DND-41 (cell line): ENCODE measurements around the gene TENT5C.

ENCODE experiments used
- ATAC-seq: fragments of 200-7000 bp; cut with Tn5 transposase; 3 replicates; pipeline ENCODE4 v1.9.1; 2021; ENCODE audit warnings: low read depth; ENCODE audit not compliant: insufficient read depth
- DNase-seq: peaks from one replicate; pipeline ENCODE4 v3.0.0-alpha.2; 2020
- H2AFZ ChIP-seq: 2 replicates; pipeline ENCODE4 v1.6.0; 2012; ENCODE audit warnings: low read depth, low read length
- H3K27ac ChIP-seq: 2 replicates; pipeline ENCODE4 v1.5.1; 2012; ENCODE audit warnings: low read length, inconsistent platforms
- H3K27me3 ChIP-seq: fragments of 200-600 bp; sonication (generic); 2 replicates; pipeline ENCODE4 v1.6.0; 2012; ENCODE audit warnings: low read length, mild to moderate bottlenecking, inconsistent platforms; ENCODE audit not compliant: insufficient read depth, poor library complexity
- H3K36me3 ChIP-seq: 2 replicates; pipeline ENCODE4 v1.5.1; 2012; ENCODE audit warnings: low read length, inconsistent platforms; ENCODE audit not compliant: insufficient read depth
- H3K4me1 ChIP-seq: 2 replicates; pipeline ENCODE4 v1.5.1; 2012; ENCODE audit warnings: mild to moderate bottlenecking, low read length; ENCODE audit not compliant: insufficient read depth
- H3K4me2 ChIP-seq: 2 replicates; pipeline ENCODE4 v1.6.0; 2012; ENCODE audit warnings: mild to moderate bottlenecking, moderate library complexity, low read length, inconsistent platforms; ENCODE audit not compliant: insufficient read depth
- H3K4me3 ChIP-seq, 2 experiments: fragments of 200-600 bp in 1 of 2; shearing (Covaris generic) in 1 of 2; 2 replicates each; pipeline ENCODE4 v1.5.1; 2012 to 2016; ENCODE audit warnings: inconsistent platforms in 2 of 2, low read length in 2 of 2, mild to moderate bottlenecking in 2 of 2, low read depth in 1 of 2, moderate library complexity in 1 of 2
- H3K79me2 ChIP-seq: 2 replicates; pipeline ENCODE4 v1.6.0; 2012; ENCODE audit warnings: low read length, inconsistent platforms; ENCODE audit not compliant: insufficient read depth
- H3K9ac ChIP-seq: 2 replicates; pipeline ENCODE4 v1.6.0; 2012; ENCODE audit warnings: low read depth, mild to moderate bottlenecking, inconsistent platforms, low read length, moderate library complexity
- H3K9me3 ChIP-seq: 2 replicates; pipeline ENCODE4 v1.5.1; 2012; ENCODE audit warnings: low read length, moderate library complexity, mild to moderate bottlenecking, inconsistent platforms; ENCODE audit not compliant: insufficient read depth, severe bottlenecking
- H4K20me1 ChIP-seq: 2 replicates; pipeline ENCODE4 v1.6.0; 2012; ENCODE audit warnings: low read length; ENCODE audit not compliant: insufficient read depth
- EZH2 ChIP-seq: IDR thresholded peaks from 3 replicates; pipeline ENCODE4 v1.6.1; 2012; ENCODE audit warnings: borderline replicate concordance, low read depth, mild to moderate bottlenecking, moderate library complexity, low read length, inconsistent platforms; ENCODE audit not compliant: severe bottlenecking
- TF ChIP-seq, protein P1 (sequence below): IDR thresholded peaks from 2 replicates; pipeline ENCODE4 v1.5.1; 2012; ENCODE audit warnings: borderline replicate concordance, low read length, moderate library complexity, mild to moderate bottlenecking; ENCODE audit not compliant: poor library complexity, severe bottlenecking; ENCODE audit errors: extremely low read depth

Gene TENT5C

DNA sequence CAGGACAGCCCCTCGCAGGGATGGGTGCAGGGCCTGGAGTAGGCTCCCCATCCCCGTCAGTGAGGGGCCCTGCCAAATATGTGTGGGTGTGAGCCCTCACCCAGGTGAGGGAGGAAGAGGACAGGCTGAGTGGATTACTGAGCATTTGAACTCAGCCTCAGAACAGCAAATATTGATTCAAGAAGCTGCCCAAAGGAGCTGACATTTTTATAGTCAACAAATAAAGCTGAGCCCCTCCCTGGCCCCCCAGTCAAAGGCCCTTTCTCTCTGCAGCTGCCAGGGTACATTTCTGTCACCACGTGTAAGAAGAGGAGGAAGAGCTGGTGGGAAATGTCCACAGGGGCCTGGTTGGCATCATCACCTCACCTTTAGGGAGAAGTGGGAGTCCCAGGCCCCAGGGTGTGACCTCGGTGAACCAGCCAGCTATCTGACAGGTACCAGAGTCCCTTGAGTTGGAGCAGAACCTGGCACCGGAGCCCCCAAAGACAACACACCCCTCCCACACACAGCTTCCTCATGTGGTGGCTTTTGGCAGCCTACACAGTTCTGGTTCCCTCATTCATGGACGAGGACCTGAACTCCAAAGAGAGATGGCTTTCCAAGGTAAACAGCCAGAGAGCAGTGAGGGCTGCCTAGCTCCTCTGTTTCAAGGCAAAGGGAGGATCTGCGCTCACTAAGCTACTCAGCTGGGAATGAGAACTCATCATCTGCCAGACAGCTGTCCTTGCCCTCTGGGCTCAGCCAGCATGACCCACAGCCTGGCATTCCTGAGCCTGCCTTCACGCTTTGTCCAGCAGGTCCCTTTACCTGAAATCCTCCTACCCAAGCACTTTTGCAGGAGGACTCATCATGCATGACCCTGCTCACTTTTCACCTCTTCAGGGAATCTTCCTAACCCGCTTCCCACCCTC, 43.0 kb upstream of the TENT5C start:
- Histone ChIP-seq H3K9ac (no peak overlapping the region), H3K36me3 (no peaks in the 10 kb centered on the region), H3K27me3 (no peaks in the 10 kb centered on the region), H3K4me3 (no peak overlapping the region), H4K20me1 (no peaks in the 10 kb centered on the region), H2AFZ (no peak overlapping the region), H3K27ac (no peak overlapping the region), H3K79me2 (no peaks in the 10 kb centered on the region), H3K4me2 (no peak overlapping the region), H3K4me1 (no peaks in the 10 kb centered on the region), H3K9me3 (peaks cover 4% of the 10 kb centered on the region)
- ATAC-seq (no peak), DNase-seq (peak; percentile 1)
- TF ChIP-seq, protein P1, sequence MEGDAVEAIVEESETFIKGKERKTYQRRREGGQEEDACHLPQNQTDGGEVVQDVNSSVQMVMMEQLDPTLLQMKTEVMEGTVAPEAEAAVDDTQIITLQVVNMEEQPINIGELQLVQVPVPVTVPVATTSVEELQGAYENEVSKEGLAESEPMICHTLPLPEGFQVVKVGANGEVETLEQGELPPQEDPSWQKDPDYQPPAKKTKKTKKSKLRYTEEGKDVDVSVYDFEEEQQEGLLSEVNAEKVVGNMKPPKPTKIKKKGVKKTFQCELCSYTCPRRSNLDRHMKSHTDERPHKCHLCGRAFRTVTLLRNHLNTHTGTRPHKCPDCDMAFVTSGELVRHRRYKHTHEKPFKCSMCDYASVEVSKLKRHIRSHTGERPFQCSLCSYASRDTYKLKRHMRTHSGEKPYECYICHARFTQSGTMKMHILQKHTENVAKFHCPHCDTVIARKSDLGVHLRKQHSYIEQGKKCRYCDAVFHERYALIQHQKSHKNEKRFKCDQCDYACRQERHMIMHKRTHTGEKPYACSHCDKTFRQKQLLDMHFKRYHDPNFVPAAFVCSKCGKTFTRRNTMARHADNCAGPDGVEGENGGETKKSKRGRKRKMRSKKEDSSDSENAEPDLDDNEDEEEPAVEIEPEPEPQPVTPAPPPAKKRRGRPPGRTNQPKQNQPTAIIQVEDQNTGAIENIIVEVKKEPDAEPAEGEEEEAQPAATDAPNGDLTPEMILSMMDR: no peak
- no peak for TF ChIP-seq EZH2

GRCh38 chr1:117563492-117563875, 42.4 kb upstream of the TENT5C start:
- TF ChIP-seq EZH2: no peak
- TF ChIP-seq, protein P1: no peak
- no peak overlapping the region for H3K9ac ChIP-seq
- ATAC-seq: no peak

DNA sequence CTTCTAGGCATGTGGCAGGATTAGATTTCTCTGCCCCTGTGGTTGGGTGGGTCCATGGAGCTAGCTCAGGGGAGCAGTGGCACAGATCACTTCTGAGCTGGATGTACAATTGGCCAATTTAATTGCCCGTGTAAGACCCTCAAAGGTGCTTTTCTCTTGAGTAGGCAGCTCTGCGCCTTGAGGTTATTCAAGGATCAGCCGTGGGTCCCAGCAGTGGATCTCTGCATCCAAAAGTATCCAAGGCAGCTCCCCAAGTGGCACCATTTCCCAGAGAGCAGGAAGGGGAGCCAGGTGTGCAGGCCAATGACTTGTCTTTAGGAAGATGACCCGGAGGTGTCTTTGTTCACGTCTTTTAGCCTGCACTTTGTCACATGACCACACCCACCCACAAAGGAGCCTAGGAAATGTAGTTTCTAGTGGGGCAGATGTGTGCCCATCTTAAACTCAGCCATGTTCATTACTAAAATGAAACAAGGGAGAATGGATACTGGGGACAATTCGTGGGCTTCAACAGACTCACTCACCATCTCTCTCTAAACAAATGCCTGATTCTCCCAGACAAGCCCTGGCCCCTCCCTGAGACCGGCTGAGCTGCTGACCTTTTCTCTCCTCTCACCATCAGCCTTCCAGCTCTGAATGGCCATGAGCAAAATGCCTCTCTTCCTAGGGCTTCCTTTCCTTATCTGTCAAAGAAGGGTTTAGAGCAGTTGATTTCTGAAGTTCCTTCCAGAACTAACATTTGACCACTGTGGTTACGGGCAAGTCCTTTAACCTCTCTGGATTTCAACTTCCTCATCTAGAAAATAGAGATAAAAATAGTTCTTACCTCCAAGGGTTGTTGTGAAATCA, 41.4 kb upstream of the TENT5C start:
- Histone ChIP-seq H3K36me3 (no peaks in the 10 kb centered on the region), H4K20me1 (no peaks in the 10 kb centered on the region), H3K9me3 (no peaks in the 10 kb centered on the region), H3K4me3 (no peak overlapping the region), H3K79me2 (no peaks in the 10 kb centered on the region), H3K27me3 (no peaks in the 10 kb centered on the region), H3K4me2 (no peak overlapping the region), H3K9ac (no peak overlapping the region), H2AFZ (no peak overlapping the region), H3K4me1 (no peaks in the 10 kb centered on the region), H3K27ac (no peak overlapping the region)
- ATAC-seq: no peak
- TF ChIP-seq EZH2: no peak
- TF ChIP-seq, protein P1: no peak
- DNase-seq: peak; percentile 1

More at GRCh38 chr1:117563492-117563875, 42.4 kb upstream of the TENT5C start:
- Histone ChIP-seq H3K4me2 (no peak overlapping the region), H2AFZ (no peak overlapping the region), H4K20me1 (no peaks in the 10 kb centered on the region), H3K4me1 (no peaks in the 10 kb centered on the region), H3K9me3 (peaks cover 4% of the 10 kb centered on the region), H3K27me3 (no peaks in the 10 kb centered on the region), H3K27ac (no peak overlapping the region), H3K4me3 (no peak overlapping the region), H3K36me3 (no peaks in the 10 kb centered on the region), H3K79me2 (no peaks in the 10 kb centered on the region)
- no peak for DNase-seq
